ENCODE measurements around the gene PANK4.
A peak's percentile ranks its signal among the peaks of the same experiment; 100 is the strongest.

Gene PANK4

GRCh38 chr1:2496087-2496622 is 30.2 kb downstream of the PANK4 start:
- H3K4me3 ChIP-seq (ENCODE audit: low read length): no peak overlapping the region
- DNase-seq (ENCODE audit: low read depth): no peak
- no peak for TF ChIP-seq CTCF (conservative IDR thresholded peaks at IDR 0.05; ENCODE audit: low read length)

DNA sequence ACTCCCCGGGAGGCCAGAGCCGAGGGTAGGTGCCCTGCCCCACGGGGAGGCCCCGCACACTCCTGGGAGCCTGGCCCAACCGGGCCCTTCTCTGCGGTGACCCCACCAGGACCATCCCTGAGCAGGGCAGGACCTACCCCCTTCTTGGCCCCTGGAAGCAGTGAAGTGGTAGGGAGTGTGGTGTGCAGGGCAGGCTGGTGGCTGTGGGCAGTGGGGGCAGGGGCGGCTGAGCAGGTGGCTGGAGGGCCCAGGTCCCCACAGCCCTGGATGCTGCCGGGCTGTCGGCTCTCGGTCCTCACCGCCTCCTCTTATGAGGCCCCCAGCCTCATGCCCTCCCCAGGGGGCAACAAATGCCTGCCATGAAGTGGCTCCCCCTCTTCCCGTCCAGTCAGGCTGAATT is 30.9 kb downstream of the PANK4 start:
- H3K4me3 ChIP-seq (ENCODE audit: low read length): no peak overlapping the region
- DNase-seq (ENCODE audit: low read depth): no peak
- no peak for TF ChIP-seq CTCF (conservative IDR thresholded peaks at IDR 0.05; ENCODE audit: low read length)

- DNase-seq (ENCODE audit: low read depth): no peak
- H3K4me3 ChIP-seq (ENCODE audit: low read length): no peak overlapping the region
- TF ChIP-seq CTCF (conservative IDR thresholded peaks at IDR 0.05; ENCODE audit: low read length): no peak
Observed at GRCh38 chr1:2495026-2495425, 31.4 kb downstream of the PANK4 start.

- DNase-seq (ENCODE audit: low read depth): peak; percentile 59
- H3K4me3 ChIP-seq (ENCODE audit: low read length): no peak overlapping the region
- TF ChIP-seq CTCF (conservative IDR thresholded peaks at IDR 0.05; ENCODE audit: low read length): no peak
Observed at GRCh38 chr1:2494323-2494693, 32.1 kb downstream of the PANK4 start.

DNA sequence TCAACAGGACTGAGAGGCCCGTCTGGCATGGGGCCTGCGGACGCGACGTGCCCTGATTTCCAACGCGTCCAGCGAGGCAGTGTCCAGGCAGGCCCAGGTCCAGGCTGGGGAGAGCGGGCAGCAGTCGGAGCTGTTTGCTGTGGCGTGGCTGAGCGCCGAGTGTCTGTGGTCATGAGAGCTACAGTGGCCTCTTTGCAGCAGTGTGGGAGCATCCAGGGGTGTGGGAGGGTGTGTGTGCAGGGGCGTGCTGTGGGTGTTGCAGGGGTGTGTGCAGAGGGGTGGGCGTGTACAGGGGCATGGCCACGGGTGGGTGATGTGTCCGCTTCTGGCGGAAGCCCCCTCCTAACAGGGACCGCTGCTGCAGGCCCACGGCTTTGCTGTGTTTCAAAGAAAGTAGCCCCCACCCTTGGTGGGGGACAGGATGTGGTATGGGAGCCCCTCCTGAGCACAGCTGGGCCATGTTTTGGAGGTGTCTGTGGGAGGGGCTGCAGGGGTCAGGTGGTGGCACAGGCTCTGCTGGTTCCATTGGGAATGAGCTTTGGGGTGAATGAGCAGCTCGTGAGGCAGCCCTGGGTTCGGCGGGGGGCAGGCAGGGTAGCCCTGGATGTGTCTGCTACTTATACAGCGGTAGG is 32.6 kb downstream of the PANK4 start:
- TF ChIP-seq CTCF (conservative IDR thresholded peaks at IDR 0.05; ENCODE audit: low read length): no peak
- no peak for DNase-seq (ENCODE audit: low read depth)
- H3K4me3 ChIP-seq (ENCODE audit: low read length): no peak overlapping the region

DNA sequence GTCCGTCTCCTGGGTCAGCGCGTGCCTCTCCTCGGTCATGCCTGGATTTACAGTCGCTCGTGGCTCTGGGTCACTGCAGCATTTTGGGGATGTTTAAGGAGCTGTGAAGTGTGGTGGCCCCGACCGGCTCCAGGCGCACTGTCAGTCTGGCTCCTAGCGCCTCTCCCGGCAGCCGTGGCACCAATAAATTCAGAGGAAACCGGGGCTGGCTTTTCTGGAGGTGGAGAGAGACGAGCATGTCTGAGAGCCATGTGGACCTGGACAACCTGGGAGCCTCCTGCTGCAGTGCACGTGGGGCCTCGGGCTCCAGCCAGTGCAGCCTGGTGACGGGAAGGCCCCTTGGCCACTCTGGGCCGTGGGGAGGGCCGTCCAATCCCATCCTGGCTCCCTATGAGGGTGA is 33.2 kb downstream of the PANK4 start:
- no peak for DNase-seq (ENCODE audit: low read depth)
- no peak for TF ChIP-seq CTCF (conservative IDR thresholded peaks at IDR 0.05; ENCODE audit: low read length)
- H3K4me3 ChIP-seq (ENCODE audit: low read length): no peak overlapping the region

GRCh38 chr1:2492091-2492490 is 34.3 kb downstream of the PANK4 start:
- no peak overlapping the region for H3K4me3 ChIP-seq (ENCODE audit: low read length)
- no peak for DNase-seq (ENCODE audit: low read depth)
- no peak for TF ChIP-seq CTCF (conservative IDR thresholded peaks at IDR 0.05; ENCODE audit: low read length)
